IMR-90 (cell line): Measurements from ENCODE around the gene ALOX15B. TPM values are rescaled to one million over a fixed set of nuclear protein-coding genes. Genes with fewer than 3 reads are reported as not detected.

Experiments used
- ATAC-seq: fragments of 200-7000 bp; cut with Tn5 transposase; 2 replicates; pipeline ENCODE4 v1.9.1; 2020; ENCODE audit warnings: low read depth, mild to moderate bottlenecking, moderate library complexity
- BruUV-seq: library from RNA; stranded (reverse); fragments of 400-500 nt; replicated peaks from 2 replicates; lab custom pipeline; 2021; lab: Mats Ljungman, UMichigan
- CTCF ChIA-PET: fragments of 300-600 bp; formaldehyde crosslinking; extraction: SDS; loops from one replicate; lab custom pipeline; 2021; ENCODE audit warnings: antibody characterized with exemption; lab: Yijun Ruan, JAX
- POLR2A ChIA-PET: fragments of 300-600 bp; sonication (Branson Sonifier 250); formaldehyde crosslinking; loops from one replicate; lab custom pipeline; 2022; ENCODE audit warnings: antibody characterized with exemption; ENCODE audit not compliant: unreplicated experiment; lab: Charles Lee
- DNase-seq: peaks from one replicate; pipeline ENCODE4 v3.0.0; 2013
- H2AFZ ChIP-seq: replicated peaks from 2 replicates; pipeline ENCODE3; 2013; ENCODE audit warnings: low read length, mild to moderate bottlenecking; ENCODE audit not compliant: poor library complexity
- H2AK5ac ChIP-seq: 2 replicates; pipeline ENCODE4 v1.6.1; 2013; ENCODE audit warnings: low read depth, low read length, inconsistent platforms
- H2AK9ac ChIP-seq: replicated peaks from 2 replicates; pipeline ENCODE3; 2013; ENCODE audit warnings: mild to moderate bottlenecking, low read depth, low read length, moderate library complexity; ENCODE audit not compliant: poor library complexity
- H2BK120ac ChIP-seq: 2 replicates; pipeline ENCODE4 v1.6.1; 2013; ENCODE audit warnings: low read depth, low read length, inconsistent platforms
- H2BK15ac ChIP-seq: 3 replicates; pipeline ENCODE4 v1.6.1; 2013; ENCODE audit warnings: low read depth, low read length, inconsistent platforms
- H2BK20ac ChIP-seq: 2 replicates; pipeline ENCODE4 v1.6.1; 2013; ENCODE audit warnings: low read depth, mild to moderate bottlenecking, inconsistent platforms, low read length, moderate library complexity
- H2BK5ac ChIP-seq: 2 replicates; pipeline ENCODE4 v1.6.1; 2013; ENCODE audit warnings: mild to moderate bottlenecking, low read depth, low read length, inconsistent platforms; ENCODE audit not compliant: poor library complexity, severe bottlenecking
- H3K14ac ChIP-seq: replicated peaks from 2 replicates; pipeline ENCODE4 v1.6.1; 2013; ENCODE audit warnings: low read depth, low read length, inconsistent platforms
- H3K18ac ChIP-seq: 2 replicates; pipeline ENCODE4 v1.6.1; 2013; ENCODE audit warnings: low read depth, low read length, control low read depth
- H3K23ac ChIP-seq: 2 replicates; pipeline ENCODE4 v1.6.1; 2013; ENCODE audit warnings: low read depth, low read length, inconsistent platforms
- H3K27ac ChIP-seq: 2 replicates; pipeline ENCODE4 v1.5.1; 2013; ENCODE audit warnings: mild to moderate bottlenecking, control low read depth, low read length; ENCODE audit not compliant: insufficient read depth
- H3K27me3 ChIP-seq: 2 replicates; pipeline ENCODE4 v1.6.1; 2013; ENCODE audit warnings: low read length; ENCODE audit not compliant: control insufficient read depth, insufficient read depth
- H3K36me3 ChIP-seq: 2 replicates; pipeline ENCODE4 v1.6.1; 2013; ENCODE audit warnings: low read length, mixed read lengths; ENCODE audit not compliant: control insufficient read depth, insufficient read depth
- H3K4ac ChIP-seq: 2 replicates; pipeline ENCODE4 v1.6.1; 2013; ENCODE audit warnings: low read depth, low read length, inconsistent platforms
- H3K4me1 ChIP-seq: 2 replicates; pipeline ENCODE4 v1.6.1; 2013; ENCODE audit warnings: low read length, mixed read lengths; ENCODE audit not compliant: control insufficient read depth, insufficient read depth
- H3K4me2 ChIP-seq: 2 replicates; pipeline ENCODE4 v1.6.1; 2013; ENCODE audit warnings: low read depth, mild to moderate bottlenecking, control low read depth, low read length, moderate library complexity
- H3K4me3 ChIP-seq: 2 replicates; pipeline ENCODE4 v1.5.1; 2013; ENCODE audit warnings: low read depth, mild to moderate bottlenecking, control low read depth, low read length, moderate library complexity; ENCODE audit not compliant: insufficient read depth
- H3K56ac ChIP-seq: 2 replicates; pipeline ENCODE4 v1.6.1; 2013; ENCODE audit warnings: low read length, inconsistent platforms; ENCODE audit not compliant: insufficient read depth; ENCODE audit errors: extremely low read depth
- H3K79me1 ChIP-seq, 2 experiments: 2 replicates each; pipeline ENCODE4 v1.6.1; 2013; ENCODE audit warnings: low read length in 2 of 2, inconsistent platforms in 1 of 2, low read depth in 1 of 2
- H3K9ac ChIP-seq: 2 replicates; pipeline ENCODE4 v1.6.1; 2013; ENCODE audit warnings: low read depth, low read length, control low read depth
- H3K9me1 ChIP-seq: 2 replicates; pipeline ENCODE4 v1.6.1; 2013; ENCODE audit warnings: low read length, inconsistent platforms; ENCODE audit not compliant: insufficient read depth
- H3K9me3 ChIP-seq: 2 replicates; pipeline ENCODE4 v1.6.1; 2013; ENCODE audit warnings: low read length; ENCODE audit not compliant: control insufficient read depth, insufficient read depth
- H4K20me1 ChIP-seq: 2 replicates; pipeline ENCODE4 v1.6.1; 2013; ENCODE audit warnings: low read length, inconsistent platforms; ENCODE audit not compliant: insufficient read depth
- H4K5ac ChIP-seq: 2 replicates; pipeline ENCODE4 v1.6.1; 2013; ENCODE audit warnings: mild to moderate bottlenecking, low read depth, low read length, control low read depth
- H4K8ac ChIP-seq, 2 experiments: 2 replicates each; pipeline ENCODE4 v1.6.1; 2013; ENCODE audit warnings: low read depth in 2 of 2, low read length in 2 of 2, control low read depth in 1 of 2, inconsistent platforms in 1 of 2
- H4K91ac ChIP-seq: 2 replicates; pipeline ENCODE4 v1.6.1; 2013; ENCODE audit warnings: low read depth, low read length, inconsistent platforms; ENCODE audit not compliant: insufficient read depth
- CEBPB ChIP-seq: IDR thresholded peaks from 2 replicates; pipeline ENCODE4 v1.6.1; 2012; ENCODE audit warnings: low read depth, low read length, improper control_type of control experiment
- USF2 ChIP-seq: fragments of 150-350 bp; IDR thresholded peaks from 2 replicates; pipeline ENCODE4 v1.6.1; 2017; ENCODE audit warnings: mild to moderate bottlenecking, antibody characterized with exemption, low read length, low read depth
- WGBS, 2 experiments: methylation state at CpG; one replicate each; pipeline versions ENCODE4 v1.1.5 to v1.1.7; 2013; ENCODE audit warnings: missing lambda C conversion rate in 2 of 2; ENCODE audit not compliant: insufficient read length in 1 of 2; ENCODE audit errors: extremely low coverage in 2 of 2; 5-methylcytosine and 5-hydroxymethylcytosine counted together
- dilution Hi-C: fragments of 300-500 bp; cut with HindIII; formaldehyde crosslinking; loops from one replicate; pipeline ENCODE4 v1.14.3; 2018; ENCODE audit warnings: low sequenced_read_pairs; ENCODE audit not compliant: unreplicated experiment
- in situ Hi-C: fragments of 300-500 bp; cut with MboI; formaldehyde crosslinking; loops from 3 replicates; pipeline ENCODE4 v1.14.3; 2019; ENCODE audit warnings: low sequenced_read_pairs, inconsistent platforms, mixed read lengths
- intact Hi-C: fragments of 100-400 bp; cut with micrococcal nuclease; formaldehyde crosslinking; loops from 2 replicates; pipeline ENCODE4 v1.10.0; 2022
- polyA plus RNA-seq, 3 experiments: library from polyadenylated mRNA; depleted of rRNA; stranded (reverse); fragments of >200 nt; gene quantifications; 2 replicates each; pipeline ENCODE4 v1.2.3, GENCODE V29; 2012; ENCODE audit warnings: low replicate concordance in 1 of 3
- total RNA-seq: library from RNA; depleted of rRNA; stranded (reverse); fragments of >200 nt; gene quantifications from 2 replicates; pipeline ENCODE4 v1.2.3, GENCODE V29; 2012
- TF ChIP-seq, protein P1 (sequence below): conservative IDR thresholded peaks from 2 replicates; pipeline ENCODE4 v1.5.1; 2012; ENCODE audit warnings: mild to moderate bottlenecking, low read depth, low read length, improper control_type of control experiment

Gene ALOX15B
- total and polyA plus RNA-seq, 2 of the 4 experiments (the other 2 are of a cell fraction): not detected

GRCh38 chr17:8055851-8056231 lies 17.0 kb downstream of the ALOX15B start (continued):
- TF ChIP-seq, protein P1, sequence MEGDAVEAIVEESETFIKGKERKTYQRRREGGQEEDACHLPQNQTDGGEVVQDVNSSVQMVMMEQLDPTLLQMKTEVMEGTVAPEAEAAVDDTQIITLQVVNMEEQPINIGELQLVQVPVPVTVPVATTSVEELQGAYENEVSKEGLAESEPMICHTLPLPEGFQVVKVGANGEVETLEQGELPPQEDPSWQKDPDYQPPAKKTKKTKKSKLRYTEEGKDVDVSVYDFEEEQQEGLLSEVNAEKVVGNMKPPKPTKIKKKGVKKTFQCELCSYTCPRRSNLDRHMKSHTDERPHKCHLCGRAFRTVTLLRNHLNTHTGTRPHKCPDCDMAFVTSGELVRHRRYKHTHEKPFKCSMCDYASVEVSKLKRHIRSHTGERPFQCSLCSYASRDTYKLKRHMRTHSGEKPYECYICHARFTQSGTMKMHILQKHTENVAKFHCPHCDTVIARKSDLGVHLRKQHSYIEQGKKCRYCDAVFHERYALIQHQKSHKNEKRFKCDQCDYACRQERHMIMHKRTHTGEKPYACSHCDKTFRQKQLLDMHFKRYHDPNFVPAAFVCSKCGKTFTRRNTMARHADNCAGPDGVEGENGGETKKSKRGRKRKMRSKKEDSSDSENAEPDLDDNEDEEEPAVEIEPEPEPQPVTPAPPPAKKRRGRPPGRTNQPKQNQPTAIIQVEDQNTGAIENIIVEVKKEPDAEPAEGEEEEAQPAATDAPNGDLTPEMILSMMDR: no peak

GRCh38 chr17:8056232-8056975 lies 17.5 kb downstream of the ALOX15B start:
- Histone ChIP-seq H3K4ac (no peak overlapping the region), H3K79me1 (no peaks in the 10 kb centered on the region), H3K56ac (no peak overlapping the region), H2AK9ac (no peak overlapping the region), H2BK20ac (no peak overlapping the region), H3K9me3 (no peaks in the 10 kb centered on the region), H2AK5ac (0 out of 2 replicates have a peak overlapping the region, but pooled peaks have one; percentile 9), H3K4me3 (no peak overlapping the region), H3K18ac (no peak overlapping the region), H2BK120ac (no peak overlapping the region), H3K27ac (no peak overlapping the region), H2AFZ (no peak overlapping the region), H3K36me3 (no peaks in the 10 kb centered on the region), H3K23ac (no peak overlapping the region), H3K9ac (no peak overlapping the region), H4K8ac (no peak overlapping the region), H3K4me2 (no peak overlapping the region), H2BK5ac (no peak overlapping the region), H3K9me1 (no peaks in the 10 kb centered on the region), H4K91ac (no peak overlapping the region), H4K5ac (no peak overlapping the region), H3K4me1 (peaks cover 2% of the 10 kb centered on the region; the same call in 1 of the 2 replicates), H2BK15ac (no peak overlapping the region), H4K20me1 (no peaks in the 10 kb centered on the region), H3K27me3 (peaks cover 45% of the 10 kb centered on the region), H3K14ac (no peak overlapping the region)
- in situ Hi-C loops: no loop called here
- peak; percentile 44 for ATAC-seq
- BruUV-seq: no TSS peak
- CTCF ChIA-PET: interaction anchor here (0.6 to 2.8 kb wide), 4 partner anchors 13 to 37 kb away, joined by 4 to 15 read pairs (median 5); no protein-coding TSS in a partner anchor
- POLR2A ChIA-PET: no interaction called here
- no peak for TF ChIP-seq USF2
- peak; percentile 95 for TF ChIP-seq CEBPB
- dilution Hi-C loops: no loop called here
- intact Hi-C loops: loop anchor here (2.0 to 5.0 kb wide), 2 partner anchors 124 to 194 kb away; partner anchors contain the start of genes CNTROB and TRAPPC1
- peak; percentile 71 for DNase-seq
- WGBS, 2 experiments: 55% methylated on average over 4 of the region's 14 CpGs; no CpG with 5 or more reads in 1 of the 2 experiments
